Transverse colon (tissue), 4 donors: ENCODE measurements around the gene ZNF768. TPM values are rescaled to one million over a fixed set of nuclear protein-coding genes. Genes with fewer than 3 reads are reported as not detected.

Source experiments
- DNase-seq: peaks from one replicate; pipeline ENCODE4 v3.0.0-alpha.2; 2019
- H3K27ac ChIP-seq, 4 donors: fragments of 200-600 bp; sonication (generic); 2 replicates each; pipeline ENCODE4 v1.5.1; 2016 to 2018; ENCODE audit warnings: inconsistent platforms in 4 of 4
- H3K27me3 ChIP-seq: fragments of 200-600 bp; sonication (generic); 2 replicates; pipeline ENCODE4 v1.5.1; 2017; ENCODE audit warnings: inconsistent platforms
- H3K36me3 ChIP-seq, 4 donors: fragments of 200-600 bp; sonication (generic); 2 replicates each; pipeline ENCODE4 v1.5.1; 2017 to 2019; ENCODE audit warnings: inconsistent platforms in 4 of 4
- H3K4me1 ChIP-seq, 4 donors: fragments of 200-600 bp; sonication (generic); 2 replicates each; pipeline ENCODE4 v1.5.1; 2017 to 2020; ENCODE audit warnings: inconsistent platforms in 4 of 4
- H3K4me3 ChIP-seq, 4 donors: fragments of 200-600 bp; sonication (generic); 1 replicate in 1 of 4; 2 replicates in 3 of 4; pipeline versions ENCODE4 v1.5.1 to v1.6.1; 2017 to 2019; ENCODE audit warnings: inconsistent platforms in 4 of 4
- H3K9me3 ChIP-seq, 2 donors: fragments of 200-600 bp; sonication (generic); 2 replicates each; pipeline ENCODE4 v1.5.1; 2017 to 2019; ENCODE audit warnings: inconsistent platforms in 2 of 2
- CTCF ChIP-seq, 5 experiments: fragments of 200-600 bp in 3 of 5; fragments of 450-650 bp in 2 of 5; sonication (generic) in 3 of 5; IDR thresholded peaks; 1 replicate in 2 of 5; 2 replicates in 3 of 5; pipeline ENCODE4 v1.5.1; 2016 to 2017; ENCODE audit warnings: antibody characterized with exemption in 5 of 5, inconsistent platforms in 3 of 5, mild to moderate bottlenecking in 2 of 5, moderate library complexity in 1 of 5
- EP300 ChIP-seq: sonication (generic); formaldehyde crosslinking; IDR thresholded peaks from one replicate; pipeline ENCODE4 v1.6.1; 2017; ENCODE audit warnings: antibody characterized with exemption, low read depth
- POLR2A ChIP-seq: fragments of 450-650 bp; IDR thresholded peaks from one replicate; pipeline ENCODE4 v1.6.1; 2016; ENCODE audit warnings: antibody characterized with exemption, mild to moderate bottlenecking, moderate library complexity
- POLR2AphosphoS5 ChIP-seq, 3 donors: sonication (generic); formaldehyde crosslinking; IDR thresholded peaks; one replicate each; pipeline ENCODE4 v1.6.1; 2016; ENCODE audit warnings: antibody characterized with exemption in 3 of 3
- WGBS, 2 donors: methylation state at CpG; one replicate each; pipeline ENCODE4 v1.1.5; 2018; ENCODE audit warnings: low coverage in 1 of 2; 5-methylcytosine and 5-hydroxymethylcytosine counted together
- in situ Hi-C, 4 donors: fragments of 200-750 bp; cut with MboI; loops; one replicate each; pipeline versions ENCODE4 v1.15.0 to v1.15.1; 2017; ENCODE audit warnings: low sequenced_read_pairs in 3 of 4, low pct_ligation_motif_present in 1 of 4, low pct_unique_long_range_greater_than_20kb in 1 of 4
- intact Hi-C: fragments of 100-400 bp; cut with DNase I; formaldehyde crosslinking; loops from one replicate; pipeline ENCODE4 v1.15.1; 2023; ENCODE audit warnings: low total_unique reads
- total RNA-seq, 4 donors: library from RNA; depleted of rRNA; stranded (reverse); fragments of >200 nt; gene quantifications; one replicate each; pipeline ENCODE4 v1.1.0, GENCODE V29; 2016

Gene ZNF768
- total RNA-seq, 4 donors from 2014 or later, result 54.7 to 116 (median 74.9) TPM

GRCh38 chr16:30535777-30536190 is 9.4 kb upstream of the ZNF768 start:
- peak overlapping the region; percentile 93 to 96 (median 95) for H3K27ac ChIP-seq
- TF ChIP-seq EP300 (no peak), POLR2AphosphoS5 (IDR thresholded peaks at IDR 0.05) (peak in 2 of 3 donors; percentile 29 to 41), POLR2A (no peak), CTCF (IDR thresholded peaks at IDR 0.05) (peak; percentile 55 to 83 (median 62))
- intact Hi-C loops, result no loop called here
- in situ Hi-C loops, result no loop called here
- peak overlapping the region; percentile 51 to 65 (median 58) for H3K4me3 ChIP-seq
- DNase-seq, result peak; percentile 84
- H3K4me1 ChIP-seq, result peaks cover 9 to 38% (median 30%) of the 10 kb centered on the region in 4 donors
- no peaks in the 10 kb centered on the region for H3K27me3 ChIP-seq
- no peaks in the 10 kb centered on the region for H3K9me3 ChIP-seq
- WGBS, 2 donors, result 22 to 57% methylated on average over 2 to 12 of the region's 12 CpGs
- H3K36me3 ChIP-seq, result peaks cover 0 to 12% (median 4%) of the 10 kb centered on the region in 4 donors

GRCh38 chr16:30535106-30535776 is 8.9 kb upstream of the ZNF768 start:
- H3K9me3 ChIP-seq, result no peaks in the 10 kb centered on the region
- peak overlapping the region; percentile 93 to 96 (median 95) for H3K27ac ChIP-seq
- peak overlapping the region; percentile 51 to 65 (median 58) for H3K4me3 ChIP-seq
- H3K27me3 ChIP-seq, result no peaks in the 10 kb centered on the region
- peaks cover 0 to 12% (median 4%) of the 10 kb centered on the region in 4 donors for H3K36me3 ChIP-seq
- peaks cover 9 to 35% (median 30%) of the 10 kb centered on the region in 4 donors for H3K4me1 ChIP-seq
- WGBS, 2 donors, result 2 to 4% methylated on average over 7 to 18 of the region's 18 CpGs
- intact Hi-C loops (no loop called here), in situ Hi-C loops (no loop called here)
- TF ChIP-seq POLR2AphosphoS5 (IDR thresholded peaks at IDR 0.05) (no peak), POLR2A (peak; percentile 70), CTCF (IDR thresholded peaks at IDR 0.05) (no peak), EP300 (no peak)
- DNase-seq, result no peak

- intact Hi-C loops (loop anchor here (1.0 kb wide), 1 partner anchor 24 kb away; the partner anchor contains the start of gene ZNF764), in situ Hi-C loops (no loop called here)
- peaks cover 9 to 35% (median 30%) of the 10 kb centered on the region in 4 donors for H3K4me1 ChIP-seq
- WGBS, 2 donors, result 0% methylated on average over 58 of the region's 70 CpGs; no CpG with 5 or more reads in 1 of the 2 donors
- H3K4me3 ChIP-seq, result peak within 1 kb of the TSS; percentile 51 to 74 (median 60)
- peaks cover 0 to 12% (median 4%) of the 10 kb centered on the region in 4 donors for H3K36me3 ChIP-seq
- peak; percentile 94 for DNase-seq
- TF ChIP-seq POLR2AphosphoS5 (IDR thresholded peaks at IDR 0.05) (peak; percentile 80 to 87 (median 84)), POLR2A (peak; percentile 42), CTCF (IDR thresholded peaks at IDR 0.05) (no peak)
- H3K27me3 ChIP-seq, result no peaks in the 10 kb centered on the region
- peak within 1 kb of the TSS; percentile 93 to 96 (median 95) for H3K27ac ChIP-seq
- H3K9me3 ChIP-seq, result no peaks in the 10 kb centered on the region
Observed at GRCh38 chr16:30534368-30535105, 8.2 kb upstream of the ZNF768 start, which contains the start of gene ZNF747. ZNF747 (minus strand) TSS chr16:30534858; CDS start chr16:30534679, 179 bp downstream.
